Activated T-helper 2 cell treated with anti-CD3 and anti-CD28 coated beads, Interferon-gamma antibody, Interleukin-2, Interleukin-4, amounts not matched to agents 10 μg/mL and 5 μg/mL and 100 μg/mL, durations not matched to agents 14 hours and 24 hours and 36 hours (primary cell): ENCODE measurements around the gene STOM. TPM values are rescaled to one million over a fixed set of nuclear protein-coding genes. Genes with fewer than 3 reads are reported as not detected.

Source experiments
- DNase-seq: peaks from one replicate; pipeline ENCODE4 v3.0.0; 2021; ENCODE audit warnings: low spot score
- H3K27ac Mint-ChIP-seq: one replicate; pipeline ENCODE4 v1.8.0; 2021; ENCODE audit warnings: mixed read lengths
- H3K27me3 Mint-ChIP-seq: one replicate; pipeline ENCODE4 v1.8.0; 2021; ENCODE audit warnings: low read depth, mixed read lengths
- H3K36me3 Mint-ChIP-seq: one replicate; pipeline ENCODE4 v1.8.0; 2021; ENCODE audit warnings: low read depth, mixed read lengths
- H3K4me1 Mint-ChIP-seq: one replicate; pipeline ENCODE4 v1.8.0; 2021; ENCODE audit warnings: low read depth, mixed read lengths
- H3K4me3 Mint-ChIP-seq: one replicate; pipeline ENCODE4 v1.8.0; 2021; ENCODE audit warnings: low read depth, mild to moderate bottlenecking, moderate library complexity, mixed read lengths
- H3K9me3 Mint-ChIP-seq: one replicate; pipeline ENCODE4 v1.8.0; 2021; ENCODE audit warnings: mixed read lengths
- intact Hi-C: fragments of 100-400 bp; cut with micrococcal nuclease; formaldehyde crosslinking; loops from one replicate; pipeline ENCODE4 v1.15.1; 2023
- total RNA-seq: library from RNA; stranded (reverse); gene quantifications from 2 replicates; pipeline ENCODE4 v1.2.3, GENCODE V29; 2022

The STOM gene
- total RNA-seq, 1 donor from 2014 or later = 21.0 TPM

GRCh38 chr9:121321016-121321503 is 49.0 kb downstream of the STOM start:
- DNase-seq = no peak
- Mint-ChIP-seq H3K27ac (no peak overlapping the region), H3K4me1 (peaks cover 17% of the 10 kb centered on the region), H3K36me3 (peaks cover 4% of the 10 kb centered on the region), H3K27me3 (no peaks in the 10 kb centered on the region), H3K9me3 (no peaks in the 10 kb centered on the region), H3K4me3 (no peak overlapping the region)
- intact Hi-C loops = loop anchor here (2.0 to 5.0 kb wide), 2 partner anchors 46 to 56 kb away; no protein-coding TSS in a partner anchor

GRCh38 chr9:121319383-121319780 is 50.7 kb downstream of the STOM start:
- H3K9me3 Mint-ChIP-seq = no peaks in the 10 kb centered on the region
- no peak overlapping the region for H3K27ac Mint-ChIP-seq
- H3K36me3 Mint-ChIP-seq = peaks cover 4% of the 10 kb centered on the region
- no peaks in the 10 kb centered on the region for H3K27me3 Mint-ChIP-seq
- intact Hi-C loops = no loop called here
- peaks cover 17% of the 10 kb centered on the region for H3K4me1 Mint-ChIP-seq
- no peak overlapping the region for H3K4me3 Mint-ChIP-seq
- DNase-seq = no peak

DNA sequence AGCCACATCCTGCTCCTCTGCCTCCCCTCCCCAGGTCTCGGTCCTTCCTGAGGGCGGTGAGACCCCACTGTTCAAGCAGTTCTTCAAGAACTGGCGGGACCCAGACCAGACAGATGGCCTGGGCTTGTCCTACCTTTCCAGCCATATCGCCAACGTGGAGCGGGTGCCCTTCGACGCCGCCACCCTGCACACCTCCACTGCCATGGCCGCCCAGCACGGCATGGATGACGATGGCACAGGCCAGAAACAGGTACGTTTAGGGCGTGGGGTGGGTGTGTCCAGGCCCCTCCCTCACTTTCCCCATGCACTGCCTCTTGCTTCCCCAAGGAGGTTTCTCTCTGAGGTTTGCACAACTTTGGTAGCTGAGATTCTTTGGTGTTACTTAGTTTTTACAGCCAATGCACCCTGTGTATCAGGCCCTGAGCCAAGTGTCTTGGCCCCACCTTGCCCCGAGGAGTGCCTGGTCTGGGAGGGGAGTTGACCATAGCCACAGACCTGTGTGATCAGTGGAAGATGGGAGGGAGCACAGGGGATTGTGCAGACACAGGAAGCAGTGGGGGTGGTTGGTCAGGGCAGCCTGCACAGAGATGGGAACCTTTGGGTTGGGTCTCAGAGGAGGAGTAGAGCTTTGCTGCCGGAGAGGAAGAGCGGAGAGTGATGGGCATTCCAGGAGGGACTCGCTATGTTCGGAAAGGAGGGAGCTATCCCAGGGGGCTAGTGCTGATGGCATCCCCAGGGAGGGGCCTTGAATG is 51.2 kb downstream of the STOM start:
- Mint-ChIP-seq H3K9me3 (no peaks in the 10 kb centered on the region), H3K27me3 (no peaks in the 10 kb centered on the region)
- intact Hi-C loops = no loop called here

GRCh38 chr9:121317737-121318630 is 52.1 kb downstream of the STOM start:
- no peak for DNase-seq
- no peak overlapping the region for H3K27ac Mint-ChIP-seq
- intact Hi-C loops = no loop called here
- H3K36me3 Mint-ChIP-seq = peaks cover 4% of the 10 kb centered on the region
- H3K9me3 Mint-ChIP-seq = no peaks in the 10 kb centered on the region
- H3K4me3 Mint-ChIP-seq = no peak overlapping the region
- no peaks in the 10 kb centered on the region for H3K27me3 Mint-ChIP-seq
- peaks cover 17% of the 10 kb centered on the region for H3K4me1 Mint-ChIP-seq

More for the DNA sequence above, 51.2 kb downstream of the STOM start:
- no peak overlapping the region for H3K4me3 Mint-ChIP-seq
- H3K36me3 Mint-ChIP-seq = peaks cover 4% of the 10 kb centered on the region
- no peak for DNase-seq
- H3K4me1 Mint-ChIP-seq = peaks cover 17% of the 10 kb centered on the region
- no peak overlapping the region for H3K27ac Mint-ChIP-seq

GRCh38 chr9:121316852-121317373 is 53.1 kb downstream of the STOM start:
- H3K9me3 Mint-ChIP-seq = no peaks in the 10 kb centered on the region
- H3K4me1 Mint-ChIP-seq = peaks cover 10% of the 10 kb centered on the region
- intact Hi-C loops = no loop called here
- H3K27me3 Mint-ChIP-seq = no peaks in the 10 kb centered on the region
- no peak overlapping the region for H3K4me3 Mint-ChIP-seq
- H3K27ac Mint-ChIP-seq = no peak overlapping the region
- no peak for DNase-seq
- no peaks in the 10 kb centered on the region for H3K36me3 Mint-ChIP-seq

- Mint-ChIP-seq H3K9me3 (no peaks in the 10 kb centered on the region), H3K27ac (no peak overlapping the region), H3K36me3 (no peaks in the 10 kb centered on the region), H3K4me3 (no peak overlapping the region), H3K27me3 (no peaks in the 10 kb centered on the region), H3K4me1 (peaks cover 10% of the 10 kb centered on the region)
- no peak for DNase-seq
- intact Hi-C loops = no loop called here
These were observed 53.7 kb downstream of the STOM start for GRCh38 chr9:121316378-121316777.

DNA sequence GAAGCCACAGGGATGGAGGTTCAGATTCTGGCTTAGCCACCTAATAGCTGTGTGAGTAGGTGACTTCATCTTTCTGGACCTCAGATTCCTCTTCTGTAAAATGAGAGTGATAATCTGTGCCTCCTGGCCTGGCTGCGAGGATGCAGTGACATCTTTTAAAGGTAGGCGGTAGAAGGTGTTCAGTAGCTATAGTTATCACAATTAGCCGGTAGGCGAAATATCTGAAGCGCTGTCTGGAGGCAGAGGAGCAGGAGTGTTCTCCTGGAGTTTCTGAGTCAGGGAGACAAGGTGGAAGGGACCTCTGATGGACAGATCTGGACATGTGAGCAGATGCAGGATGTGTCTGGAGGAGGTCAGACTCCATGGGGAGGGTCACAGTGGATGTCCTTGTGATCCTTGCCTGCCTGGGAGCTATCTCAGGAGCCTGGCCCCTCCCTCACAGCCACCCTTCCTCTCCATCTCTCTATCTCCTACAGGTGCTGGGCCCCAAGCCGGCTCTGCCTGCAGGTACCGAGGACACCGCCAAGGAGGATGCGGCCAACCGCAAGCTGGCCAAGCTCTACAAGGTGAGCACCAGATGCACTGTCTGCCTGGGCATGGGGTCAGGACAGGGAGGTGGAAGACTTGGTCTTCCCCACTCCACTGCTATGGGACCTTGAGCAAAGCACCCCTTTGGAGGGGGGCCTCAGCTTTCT is 56.4 kb downstream of the STOM start:
- Mint-ChIP-seq H3K27me3 (no peaks in the 10 kb centered on the region), H3K27ac (no peak overlapping the region), H3K36me3 (no peaks in the 10 kb centered on the region), H3K4me3 (no peak overlapping the region), H3K4me1 (no peaks in the 10 kb centered on the region), H3K9me3 (no peaks in the 10 kb centered on the region)
- DNase-seq = no peak
- intact Hi-C loops = no loop called here

DNA sequence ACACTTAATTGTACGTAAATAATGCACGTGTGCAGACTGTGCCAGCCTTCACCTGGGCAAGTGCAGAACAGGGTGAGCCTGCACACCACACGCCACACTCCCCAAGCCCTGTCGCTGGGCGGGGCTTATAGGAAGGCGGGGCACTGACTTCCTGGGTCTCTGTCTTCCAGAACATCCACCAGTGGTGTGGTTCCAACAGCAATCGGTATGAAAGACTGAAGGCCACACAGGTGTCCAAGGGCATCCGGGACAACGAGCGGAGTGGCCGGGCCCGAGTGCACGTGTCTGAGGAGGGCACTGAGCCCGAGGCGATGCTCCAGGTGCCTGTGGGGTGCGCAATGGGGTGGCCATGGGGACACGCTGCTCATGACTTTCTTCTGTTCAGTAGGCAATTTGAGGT is 57.9 kb downstream of the STOM start:
- no peaks in the 10 kb centered on the region for H3K9me3 Mint-ChIP-seq
- H3K36me3 Mint-ChIP-seq = no peaks in the 10 kb centered on the region
- H3K27ac Mint-ChIP-seq = no peak overlapping the region
- no peaks in the 10 kb centered on the region for H3K27me3 Mint-ChIP-seq
- DNase-seq = no peak
- H3K4me3 Mint-ChIP-seq = no peak overlapping the region
- H3K4me1 Mint-ChIP-seq = no peaks in the 10 kb centered on the region
- intact Hi-C loops = no loop called here

GRCh38 chr9:121310571-121310970 is 59.5 kb downstream of the STOM start:
- Mint-ChIP-seq H3K27ac (no peak overlapping the region), H3K4me1 (no peaks in the 10 kb centered on the region), H3K9me3 (no peaks in the 10 kb centered on the region), H3K36me3 (no peaks in the 10 kb centered on the region), H3K27me3 (no peaks in the 10 kb centered on the region), H3K4me3 (no peak overlapping the region)
- intact Hi-C loops = no loop called here
- no peak for DNase-seq

GRCh38 chr9:121309833-121310425 is 60.1 kb downstream of the STOM start:
- H3K4me3 Mint-ChIP-seq = no peak overlapping the region
- intact Hi-C loops = no loop called here

DNA sequence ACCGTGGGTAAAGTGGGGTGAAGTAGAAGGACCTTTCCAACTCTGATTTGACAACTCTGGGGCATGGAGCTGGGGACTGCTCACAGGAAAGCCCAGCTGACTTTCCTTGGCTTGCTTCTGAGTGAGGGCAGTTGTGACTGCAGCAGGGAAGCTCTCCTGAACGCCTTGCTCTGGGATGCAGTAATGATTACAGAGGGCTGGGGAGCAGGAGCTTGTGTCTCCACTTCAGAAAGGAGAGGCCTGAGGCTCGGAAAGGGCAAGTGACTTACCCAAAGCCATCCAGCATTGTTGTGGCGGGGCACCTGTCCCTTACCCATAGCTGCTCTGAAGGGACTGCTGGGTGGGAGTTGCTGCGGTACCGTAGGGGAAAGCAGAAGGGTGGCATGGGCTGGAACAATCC is 60.9 kb downstream of the STOM start:
- no peaks in the 10 kb centered on the region for H3K36me3 Mint-ChIP-seq
- intact Hi-C loops = no loop called here
- H3K9me3 Mint-ChIP-seq = no peaks in the 10 kb centered on the region
- no peaks in the 10 kb centered on the region for H3K4me1 Mint-ChIP-seq
- DNase-seq = no peak
- H3K27ac Mint-ChIP-seq = no peak overlapping the region
- H3K27me3 Mint-ChIP-seq = no peaks in the 10 kb centered on the region
- no peak overlapping the region for H3K4me3 Mint-ChIP-seq

More at GRCh38 chr9:121309833-121310425, 60.1 kb downstream of the STOM start:
- Mint-ChIP-seq H3K4me1 (no peaks in the 10 kb centered on the region), H3K36me3 (no peaks in the 10 kb centered on the region), H3K27me3 (no peaks in the 10 kb centered on the region), H3K9me3 (no peaks in the 10 kb centered on the region), H3K27ac (no peak overlapping the region)
- DNase-seq = no peak

GRCh38 chr9:121308765-121309164 is 61.3 kb downstream of the STOM start:
- no peaks in the 10 kb centered on the region for H3K4me1 Mint-ChIP-seq
- intact Hi-C loops = no loop called here
- H3K27ac Mint-ChIP-seq = no peak overlapping the region
- H3K4me3 Mint-ChIP-seq = no peak overlapping the region
- H3K27me3 Mint-ChIP-seq = no peaks in the 10 kb centered on the region
- no peaks in the 10 kb centered on the region for H3K9me3 Mint-ChIP-seq
- H3K36me3 Mint-ChIP-seq = no peaks in the 10 kb centered on the region
- DNase-seq = no peak
